DND-41 (cell line): ENCODE measurements around the gene ZP1.

Experiments
- EZH2 ChIP-seq: IDR thresholded peaks from 3 replicates; pipeline ENCODE4 v1.6.1; 2012; ENCODE audit warnings: borderline replicate concordance, low read depth, mild to moderate bottlenecking, moderate library complexity, low read length, inconsistent platforms; ENCODE audit not compliant: severe bottlenecking
- TF ChIP-seq, protein P1 (sequence below): IDR thresholded peaks from 2 replicates; pipeline ENCODE4 v1.5.1; 2012; ENCODE audit warnings: borderline replicate concordance, low read length, moderate library complexity, mild to moderate bottlenecking; ENCODE audit not compliant: poor library complexity, severe bottlenecking; ENCODE audit errors: extremely low read depth

DNA sequence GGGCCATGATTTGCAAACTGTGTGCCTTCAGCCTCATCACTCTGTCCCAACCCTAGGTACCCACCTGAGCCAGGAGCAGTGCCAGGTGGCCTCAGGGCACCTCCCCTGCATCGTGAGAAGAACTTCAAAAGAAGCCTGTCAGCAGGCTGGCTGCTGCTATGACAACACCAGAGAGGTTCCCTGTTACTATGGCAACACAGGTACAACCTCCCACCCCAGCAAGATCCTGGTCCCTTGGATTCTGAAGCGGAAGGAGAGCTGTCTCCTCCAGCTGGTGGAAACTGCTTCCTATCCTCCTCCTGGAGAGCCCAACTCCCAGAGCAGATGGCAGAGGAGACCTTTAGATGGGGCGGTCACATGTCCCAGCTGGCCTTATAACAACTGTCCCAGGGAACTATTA is 2.9 kb downstream of the ZP1 start:
- TF ChIP-seq, protein P1, sequence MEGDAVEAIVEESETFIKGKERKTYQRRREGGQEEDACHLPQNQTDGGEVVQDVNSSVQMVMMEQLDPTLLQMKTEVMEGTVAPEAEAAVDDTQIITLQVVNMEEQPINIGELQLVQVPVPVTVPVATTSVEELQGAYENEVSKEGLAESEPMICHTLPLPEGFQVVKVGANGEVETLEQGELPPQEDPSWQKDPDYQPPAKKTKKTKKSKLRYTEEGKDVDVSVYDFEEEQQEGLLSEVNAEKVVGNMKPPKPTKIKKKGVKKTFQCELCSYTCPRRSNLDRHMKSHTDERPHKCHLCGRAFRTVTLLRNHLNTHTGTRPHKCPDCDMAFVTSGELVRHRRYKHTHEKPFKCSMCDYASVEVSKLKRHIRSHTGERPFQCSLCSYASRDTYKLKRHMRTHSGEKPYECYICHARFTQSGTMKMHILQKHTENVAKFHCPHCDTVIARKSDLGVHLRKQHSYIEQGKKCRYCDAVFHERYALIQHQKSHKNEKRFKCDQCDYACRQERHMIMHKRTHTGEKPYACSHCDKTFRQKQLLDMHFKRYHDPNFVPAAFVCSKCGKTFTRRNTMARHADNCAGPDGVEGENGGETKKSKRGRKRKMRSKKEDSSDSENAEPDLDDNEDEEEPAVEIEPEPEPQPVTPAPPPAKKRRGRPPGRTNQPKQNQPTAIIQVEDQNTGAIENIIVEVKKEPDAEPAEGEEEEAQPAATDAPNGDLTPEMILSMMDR, result no peak
- TF ChIP-seq EZH2, result no peak
